Activated CD8-positive, alpha-beta memory T cell treated with anti-CD3 and anti-CD28 coated beads for 36 hours (primary cell): ENCODE measurements around the gene DENND4B. TPM values are rescaled to one million over a fixed set of nuclear protein-coding genes. Genes with fewer than 3 reads are reported as not detected.

Source experiments
- CTCF ChIA-PET: fragments of 350-600 bp; sonication (Branson Sonifier 250); formaldehyde crosslinking; loops from one replicate; lab custom pipeline; 2021; ENCODE audit warnings: antibody characterized with exemption; lab: Charles Lee
- POLR2A ChIA-PET: fragments of 350-600 bp; sonication (Branson Sonifier 250); formaldehyde crosslinking; loops from one replicate; lab custom pipeline; 2021; ENCODE audit warnings: antibody characterized with exemption; lab: Charles Lee
- total RNA-seq, 2 experiments: library from RNA; stranded (reverse); gene quantifications; one replicate each; pipeline ENCODE4 v1.2.3, GENCODE V29; 2021

DENND4B gene
- total RNA-seq, 2 experiments from 2014 or later: 106 to 108 TPM

- CTCF ChIA-PET: interaction anchor here (1.5 to 1.6 kb wide), 2 partner anchors 9 to 19 kb away, joined by 4 to 5 read pairs; partner anchors contain the start of gene JTB
Measured at GRCh38 chr1:153959454-153959853, 12.9 kb upstream of the DENND4B start.

GRCh38 chr1:153958961-153959260 lies 12.4 kb upstream of the DENND4B start:
- ChIA-PET CTCF (interaction anchor here (1.5 to 2.1 kb wide), 4 partner anchors 8 to 19 kb away, joined by 4 to 8 read pairs (median 6); partner anchors contain the start of genes CREB3L4, DENND4B and JTB), POLR2A (interaction anchor here (1.0 to 3.6 kb wide), 3 partner anchors 9 to 13 kb away, joined by 3 to 22 read pairs (median 8); partner anchors contain the start of genes CREB3L4 and DENND4B)

More at GRCh38 chr1:153959454-153959853, 12.9 kb upstream of the DENND4B start:
- POLR2A ChIA-PET: no interaction called here

DNA sequence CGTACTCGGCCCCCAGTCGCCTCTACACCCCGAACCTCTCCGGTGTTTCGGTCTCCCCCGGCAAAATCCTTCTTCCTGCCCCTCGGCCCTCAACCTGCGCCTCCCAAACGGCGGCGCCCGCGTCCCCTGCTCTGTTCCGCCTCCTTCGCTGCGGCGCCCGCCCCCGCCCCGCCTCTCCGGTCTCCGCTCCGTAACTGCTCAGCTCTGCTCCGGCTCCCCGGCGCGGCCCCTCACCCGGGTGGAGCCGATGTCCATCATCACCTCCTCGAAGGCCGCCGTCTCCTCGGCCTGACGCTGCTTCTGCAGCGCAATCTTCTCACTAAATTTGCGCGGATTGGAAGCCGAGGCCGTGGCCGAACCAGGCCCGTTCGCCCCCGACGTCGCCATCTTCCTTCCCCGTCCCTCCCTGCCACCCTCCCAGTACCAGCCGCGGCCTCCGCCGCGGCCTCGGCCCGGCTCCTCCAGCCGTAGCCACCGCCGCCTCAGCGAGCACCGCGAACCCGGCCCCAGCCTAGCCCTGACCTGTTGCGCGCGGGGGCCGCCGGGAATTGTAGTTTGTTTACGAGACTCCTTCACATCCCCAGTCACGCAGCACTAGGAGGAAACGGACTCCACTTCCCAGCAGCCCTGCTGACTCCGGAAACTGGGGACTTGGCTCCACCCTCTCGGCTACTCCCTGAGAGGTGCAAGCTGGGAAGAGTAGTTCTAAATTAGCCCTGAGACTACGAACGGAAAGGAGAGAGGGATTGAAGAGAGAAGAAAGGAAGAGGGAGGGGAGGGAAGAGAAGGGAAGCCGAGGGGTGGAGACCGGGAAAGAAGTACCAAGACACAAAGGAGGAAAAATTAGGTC lies 11.8 kb upstream of the DENND4B start, which contains the start of gene CRTC2:
Gene CRTC2, minus strand, starts transcription at position 502 of the 850 bp plus-strand sequence. Its CDS starts 115 bp downstream, at position 387.
- ChIA-PET POLR2A (interaction anchor here (0.6 to 3.6 kb wide), 5 partner anchors 8 to 229 kb away, joined by 3 to 22 read pairs (median 5); partner anchors contain the start of genes CREB3L4 and DENND4B), CTCF (interaction anchor here (0.6 to 2.1 kb wide), 7 partner anchors 8 to 298 kb away, joined by 3 to 8 read pairs (median 4); partner anchors contain the start of genes CREB3L4, DENND4B, JTB and RAB13)

DNA sequence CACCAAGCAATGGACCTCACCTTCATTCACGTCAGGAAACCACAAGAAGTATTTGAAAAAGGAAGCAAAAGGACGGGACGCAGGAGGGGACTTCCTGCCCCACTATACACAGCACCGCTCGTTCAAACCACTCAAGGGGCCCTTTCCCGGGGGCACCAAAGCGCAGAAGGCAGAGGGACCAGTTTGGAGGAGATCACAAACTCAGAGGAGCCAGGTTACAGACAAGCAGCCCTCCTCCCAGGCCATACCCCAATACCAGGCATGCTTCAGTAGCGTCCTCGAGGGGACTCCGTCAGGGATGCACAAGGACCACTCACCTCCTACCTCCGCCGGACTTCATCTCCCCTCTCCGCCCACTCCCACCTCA lies 11.2 kb upstream of the DENND4B start:
- CTCF ChIA-PET: interaction anchor here (0.6 to 2.1 kb wide), 5 partner anchors 10 to 297 kb away, joined by 3 to 8 read pairs (median 4); partner anchors contain the start of genes CREB3L4, DENND4B and RAB13

GRCh38 chr1:153956997-153957715 lies 10.6 kb upstream of the DENND4B start:
- POLR2A ChIA-PET: interaction anchor here (0.8 to 3.6 kb wide), 5 partner anchors 9 to 33 kb away, joined by 5 to 22 read pairs (median 5); partner anchors contain the start of genes DENND4B and JTB

More for the DNA sequence above, 11.2 kb upstream of the DENND4B start:
- POLR2A ChIA-PET: interaction anchor here (0.8 to 3.6 kb wide), 5 partner anchors 9 to 33 kb away, joined by 3 to 22 read pairs (median 5); partner anchors contain the start of gene DENND4B

DNA sequence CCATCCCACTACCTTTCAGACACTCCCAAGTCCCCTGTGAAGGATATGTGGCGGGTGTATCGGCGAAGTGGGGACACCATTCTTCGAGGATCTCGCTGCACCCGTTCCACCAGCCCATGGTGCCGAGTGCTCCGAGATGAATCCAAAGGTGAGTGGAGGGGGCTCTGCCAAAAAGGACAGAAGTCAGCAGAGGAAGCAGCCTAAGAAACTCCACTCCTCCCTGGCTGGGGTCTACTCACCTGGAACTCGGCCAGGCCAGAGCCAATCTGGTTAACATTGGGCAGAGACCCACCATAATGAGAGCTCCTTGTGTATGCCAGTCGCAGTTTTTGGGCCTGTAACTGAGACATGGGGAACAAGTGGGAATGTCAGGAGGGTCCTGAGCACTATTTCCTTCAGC lies 8.3 kb upstream of the DENND4B start:
- POLR2A ChIA-PET: no interaction called here
- CTCF ChIA-PET: interaction anchor here (0.6 to 2.4 kb wide), 3 partner anchors 8 to 50 kb away, joined by 3 to 12 read pairs (median 5); partner anchors contain the start of genes DENND4B and SLC39A1

More at GRCh38 chr1:153956997-153957715, 10.6 kb upstream of the DENND4B start:
- CTCF ChIA-PET: interaction anchor here (0.6 to 2.4 kb wide), 7 partner anchors 9 to 297 kb away, joined by 3 to 12 read pairs (median 6); partner anchors contain the start of genes CREB3L4 and DENND4B

GRCh38 chr1:153953859-153954365 lies 7.4 kb upstream of the DENND4B start:
- ChIA-PET CTCF (interaction anchor here (0.6 to 1.6 kb wide), 3 partner anchors 9 to 45 kb away, joined by 3 to 6 read pairs (median 5); partner anchors contain the start of genes CREB3L4 and SLC39A1), POLR2A (no interaction called here)

DNA sequence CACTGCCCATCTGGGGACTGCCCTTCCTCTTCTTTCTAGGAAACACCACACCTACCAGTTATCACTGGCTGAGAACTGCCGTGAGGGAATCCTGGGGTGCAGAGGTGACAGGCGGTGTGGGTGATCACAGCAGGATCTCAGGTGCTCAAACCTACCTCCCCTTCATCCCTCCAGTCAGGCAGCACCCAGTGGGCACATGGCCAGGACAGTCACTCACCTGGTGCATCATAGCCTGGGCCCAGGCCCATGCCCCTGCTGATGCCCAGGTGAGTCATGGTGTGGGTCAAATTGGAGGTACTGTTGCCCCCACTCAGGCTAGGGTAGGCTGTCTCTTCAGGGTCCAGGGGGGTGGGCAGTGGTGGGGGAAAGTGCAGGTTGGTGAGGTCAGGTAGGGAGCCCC lies 5.3 kb upstream of the DENND4B start:
- POLR2A ChIA-PET: no interaction called here
- CTCF ChIA-PET: interaction anchor here (1.4 kb wide), 1 partner anchor 11 kb away, joined by 3 read pairs; no protein-coding TSS in a partner anchor

DNA sequence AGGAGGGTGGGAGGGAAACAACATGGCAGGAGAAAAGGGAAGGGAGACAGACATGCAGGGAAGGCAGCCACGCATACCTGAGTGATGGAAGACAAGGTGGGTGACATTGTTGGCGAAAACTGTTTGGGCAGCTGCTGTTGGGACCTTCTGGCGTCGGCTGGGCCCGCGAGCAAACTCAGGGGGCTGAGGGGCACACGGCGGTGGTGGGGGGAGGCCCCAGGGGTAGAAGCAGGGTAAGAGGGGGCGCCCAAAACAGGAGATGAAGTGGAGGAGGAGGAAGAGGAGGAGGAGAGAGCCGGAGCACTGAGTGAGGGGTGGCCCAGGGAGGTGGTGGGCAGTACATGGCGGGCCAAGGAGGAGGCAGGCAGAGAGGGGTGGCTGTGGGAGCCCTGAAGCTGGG lies 4.7 kb upstream of the DENND4B start:
- ChIA-PET POLR2A (no interaction called here), CTCF (interaction anchor here (1.4 kb wide), 1 partner anchor 10 kb away, joined by 3 read pairs; no protein-coding TSS in a partner anchor)

DNA sequence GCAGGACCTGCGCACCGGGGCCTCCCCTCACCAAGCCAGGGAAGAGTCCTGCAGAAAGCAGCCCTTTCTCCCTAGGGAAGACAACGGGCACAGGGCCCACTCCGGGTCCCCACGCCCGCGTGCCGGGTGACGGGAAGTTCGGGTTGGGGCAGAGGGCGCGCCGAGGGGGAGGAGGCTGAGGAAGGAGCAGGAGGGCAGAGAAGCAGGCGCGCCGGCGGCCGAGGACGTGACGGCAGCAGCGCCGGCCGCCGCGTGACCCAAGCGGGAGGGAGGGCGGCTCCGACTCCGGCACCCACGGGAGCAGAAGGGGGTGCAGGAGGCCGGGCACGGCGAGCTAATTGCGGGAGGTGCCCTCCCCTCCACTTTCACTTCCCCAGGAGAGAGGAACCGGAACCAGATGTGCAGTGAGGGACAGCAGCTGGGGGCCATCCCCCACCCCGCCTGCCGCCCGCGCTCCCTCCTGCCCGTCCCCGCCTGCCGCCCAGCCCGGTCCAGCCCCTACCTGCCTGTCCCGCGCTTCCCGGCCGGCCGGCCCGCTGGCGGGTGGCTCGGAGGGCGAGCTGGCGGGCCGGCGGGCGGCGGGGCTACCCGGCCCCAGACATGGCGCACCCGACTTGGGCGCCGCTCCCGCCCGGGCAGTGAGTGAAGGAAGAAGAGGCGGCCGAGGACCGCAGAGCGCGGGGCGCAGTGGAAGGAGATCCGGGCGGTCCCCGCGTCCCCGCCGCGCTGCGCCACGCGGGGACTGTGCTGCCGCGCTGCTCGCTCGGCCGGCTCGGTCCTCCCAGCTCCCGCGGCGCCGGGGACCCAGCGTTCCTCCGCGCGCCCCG lies 510 bp downstream of the DENND4B start:
- ChIA-PET CTCF (interaction anchor here (0.6 to 4.2 kb wide), 25 partner anchors 10 to 154 kb away, joined by 3 to 31 read pairs (median 5); partner anchors contain the start of genes CREB3L4, CRTC2, GATAD2B and JTB), POLR2A (interaction anchor here (0.5 to 3.5 kb wide), 14 partner anchors 11 to 306 kb away, joined by 3 to 32 read pairs (median 6); partner anchors contain the start of genes CREB3L4, CRTC2, GATAD2B and JTB)

- CTCF ChIA-PET: interaction anchor here (0.6 to 4.2 kb wide), 18 partner anchors 11 to 328 kb away, joined by 3 to 31 read pairs (median 5); partner anchors contain the start of genes CREB3L4, CRTC2, GATAD2B and JTB
Measured at GRCh38 chr1:153945131-153945794, 1.3 kb downstream of the DENND4B start.

DNA sequence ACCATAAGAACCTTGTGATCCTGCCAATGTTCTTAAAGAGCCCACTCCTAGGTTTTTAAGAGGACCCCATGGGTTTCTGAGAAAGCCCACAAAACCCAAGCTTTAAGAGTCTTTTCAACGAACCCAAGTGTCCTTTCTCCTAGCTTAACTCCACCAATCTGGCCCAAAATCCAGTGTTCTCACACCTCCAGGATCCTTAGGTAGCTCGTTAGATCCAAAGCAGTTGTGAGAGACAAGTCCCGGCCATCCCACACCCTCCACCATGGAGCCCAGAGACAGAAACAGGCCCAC lies 1.7 kb downstream of the DENND4B start:
- ChIA-PET POLR2A (interaction anchor here (1.1 to 3.5 kb wide), 5 partner anchors 13 to 46 kb away, joined by 4 to 32 read pairs (median 5); partner anchors contain the start of genes CREB3L4, CRTC2, GATAD2B and JTB), CTCF (interaction anchor here (0.6 to 4.2 kb wide), 8 partner anchors 13 to 328 kb away, joined by 3 to 29 read pairs (median 4); partner anchors contain the start of genes GATAD2B, RAB13 and RPS27)

More at GRCh38 chr1:153945131-153945794, 1.3 kb downstream of the DENND4B start:
- POLR2A ChIA-PET: interaction anchor here (1.1 to 3.5 kb wide), 6 partner anchors 12 to 45 kb away, joined by 4 to 32 read pairs (median 13); partner anchors contain the start of genes CREB3L4, CRTC2, GATAD2B and JTB

DNA sequence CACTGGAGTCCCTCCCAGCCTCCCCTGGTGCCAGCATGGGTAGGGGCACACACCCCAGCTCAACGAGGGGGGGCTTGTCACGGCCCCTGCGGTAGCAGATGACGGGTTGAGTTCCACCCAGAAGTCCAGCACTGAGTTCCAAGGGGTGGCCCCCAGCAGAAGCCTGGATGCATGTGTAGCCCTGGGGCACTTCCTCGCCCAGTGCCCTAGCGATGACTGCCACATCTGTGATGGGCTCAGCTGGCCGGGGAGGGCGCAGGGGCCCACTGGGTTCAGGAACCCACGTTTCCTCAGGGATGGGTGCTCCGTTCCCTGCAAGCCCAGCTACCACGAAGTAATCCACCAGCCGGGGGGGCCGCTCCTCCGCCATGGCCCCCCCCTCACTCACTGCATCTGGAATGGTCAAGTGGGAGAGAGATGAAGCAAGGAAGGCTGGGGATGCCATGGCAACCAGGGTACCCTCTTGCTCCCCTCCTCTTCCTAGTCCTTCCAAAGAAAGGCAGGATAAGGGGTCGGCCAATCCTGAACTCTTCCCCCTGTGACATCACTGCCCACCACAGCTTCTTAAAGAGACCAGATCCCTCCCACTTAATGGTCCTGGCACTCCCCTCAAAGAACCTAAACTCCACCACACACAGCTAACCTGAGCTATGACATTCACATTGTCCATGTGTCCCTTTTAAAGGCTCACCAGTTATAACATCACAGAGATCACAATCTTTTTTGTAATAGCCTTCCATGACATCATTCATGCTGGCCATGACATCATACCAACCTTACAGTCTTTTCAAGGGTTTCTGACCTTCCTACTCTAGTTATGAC lies 2.3 kb downstream of the DENND4B start:
- POLR2A ChIA-PET: interaction anchor here (0.5 to 3.5 kb wide), 7 partner anchors 13 to 46 kb away, joined by 3 to 32 read pairs (median 5); partner anchors contain the start of genes CREB3L4, CRTC2, GATAD2B and JTB
- CTCF ChIA-PET: interaction anchor here (0.6 to 4.2 kb wide), 8 partner anchors 13 to 329 kb away, joined by 3 to 29 read pairs (median 4); partner anchors contain the start of genes CREB3L4, GATAD2B, RAB13 and RPS27

GRCh38 chr1:153942766-153943549 lies 3.6 kb downstream of the DENND4B start:
- ChIA-PET CTCF (interaction anchor here (0.6 to 4.2 kb wide), 4 partner anchors 22 to 44 kb away, joined by 3 to 29 read pairs (median 16); partner anchors contain the start of genes CREB3L4, GATAD2B and RAB13), POLR2A (interaction anchor here (1.1 kb wide), 1 partner anchor 20 kb away, joined by 10 read pairs; the partner anchor contains the start of gene GATAD2B)
